ENCODE results near the gene OSER1.

DNA sequence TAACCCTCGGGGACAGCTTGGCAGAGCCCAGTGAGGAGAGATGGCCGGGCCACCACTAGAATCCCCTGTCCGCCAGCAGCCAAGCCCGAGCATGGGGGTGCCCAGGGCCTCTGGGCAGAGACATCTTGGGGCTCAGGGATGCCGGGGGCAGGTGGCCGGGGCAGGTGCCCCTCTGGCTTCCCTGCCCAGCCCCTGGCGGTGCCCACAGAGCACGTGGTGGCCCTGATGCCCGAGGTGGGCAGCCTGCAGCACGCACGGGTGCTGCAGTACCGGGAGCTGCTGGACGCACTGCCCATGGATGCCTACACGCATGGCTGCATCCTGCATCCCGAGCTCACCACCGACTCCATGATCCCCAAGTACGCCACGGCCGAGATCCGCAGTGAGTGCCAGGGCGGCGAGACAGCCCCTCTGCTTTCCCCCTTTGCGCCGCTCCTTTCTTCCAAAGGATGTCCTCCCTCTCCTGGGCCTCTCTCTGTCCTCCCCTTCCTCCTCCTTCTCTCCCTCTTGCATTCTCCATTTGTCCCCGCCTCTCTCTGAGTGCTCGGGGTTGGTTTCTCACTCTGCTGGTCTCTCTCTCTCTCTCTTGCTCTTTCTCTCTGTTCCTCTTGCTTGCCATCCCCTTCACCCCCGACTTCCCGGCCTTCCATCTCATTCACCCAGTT lies 47.8 kb upstream of the OSER1 start:
- TF ChIP-seq, protein P1, sequence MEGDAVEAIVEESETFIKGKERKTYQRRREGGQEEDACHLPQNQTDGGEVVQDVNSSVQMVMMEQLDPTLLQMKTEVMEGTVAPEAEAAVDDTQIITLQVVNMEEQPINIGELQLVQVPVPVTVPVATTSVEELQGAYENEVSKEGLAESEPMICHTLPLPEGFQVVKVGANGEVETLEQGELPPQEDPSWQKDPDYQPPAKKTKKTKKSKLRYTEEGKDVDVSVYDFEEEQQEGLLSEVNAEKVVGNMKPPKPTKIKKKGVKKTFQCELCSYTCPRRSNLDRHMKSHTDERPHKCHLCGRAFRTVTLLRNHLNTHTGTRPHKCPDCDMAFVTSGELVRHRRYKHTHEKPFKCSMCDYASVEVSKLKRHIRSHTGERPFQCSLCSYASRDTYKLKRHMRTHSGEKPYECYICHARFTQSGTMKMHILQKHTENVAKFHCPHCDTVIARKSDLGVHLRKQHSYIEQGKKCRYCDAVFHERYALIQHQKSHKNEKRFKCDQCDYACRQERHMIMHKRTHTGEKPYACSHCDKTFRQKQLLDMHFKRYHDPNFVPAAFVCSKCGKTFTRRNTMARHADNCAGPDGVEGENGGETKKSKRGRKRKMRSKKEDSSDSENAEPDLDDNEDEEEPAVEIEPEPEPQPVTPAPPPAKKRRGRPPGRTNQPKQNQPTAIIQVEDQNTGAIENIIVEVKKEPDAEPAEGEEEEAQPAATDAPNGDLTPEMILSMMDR (IDR thresholded peaks at IDR 0.05) = no peak
- no peak for TF ChIP-seq POLR2A (IDR thresholded peaks at IDR 0.05)
